Parathyroid adenoma (tissue), 2 donors: Measurements from ENCODE around the gene SPEG.

Experiments used
- H2AFZ ChIP-seq: fragments of 300-600 bp; sonication (generic); one replicate; pipeline ENCODE4 v1.7.0; 2017; ENCODE audit warnings: antibody characterized with exemption, mild to moderate bottlenecking
- H3K27ac ChIP-seq: fragments of 300-600 bp; sonication (generic); one replicate; pipeline ENCODE4 v1.7.0; 2017
- H3K27me3 ChIP-seq: fragments of 300-600 bp; sonication (generic); one replicate; pipeline ENCODE4 v1.7.0; 2017; ENCODE audit warnings: low read length; ENCODE audit not compliant: control insufficient read depth, insufficient read depth
- H3K36me3 ChIP-seq: fragments of 300-600 bp; sonication (generic); one replicate; pipeline ENCODE4 v1.7.0; 2017; ENCODE audit warnings: low read length; ENCODE audit not compliant: control insufficient read depth, insufficient read depth
- H3K4me1 ChIP-seq: fragments of 300-600 bp; sonication (generic); one replicate; pipeline ENCODE4 v1.7.0; 2017; ENCODE audit warnings: control low read depth
- H3K4me2 ChIP-seq: fragments of 300-600 bp; sonication (generic); one replicate; pipeline ENCODE4 v1.7.0; 2017; ENCODE audit warnings: low read length
- H3K4me3 ChIP-seq: fragments of 300-600 bp; sonication (generic); one replicate; pipeline ENCODE4 v1.7.0; 2017; ENCODE audit warnings: low read depth, low read length
- H3K79me2 ChIP-seq: fragments of 300-600 bp; sonication (generic); one replicate; pipeline ENCODE4 v1.7.0; 2017; ENCODE audit warnings: control low read depth
- H3K9ac ChIP-seq: fragments of 300-600 bp; sonication (generic); one replicate; pipeline ENCODE4 v1.7.0; 2017; ENCODE audit warnings: mild to moderate bottlenecking
- H3K9me3 ChIP-seq: fragments of 300-600 bp; sonication (generic); one replicate; pipeline ENCODE4 v1.7.0; 2017; ENCODE audit warnings: low read length; ENCODE audit not compliant: control insufficient read depth
- CTCF ChIP-seq: fragments of 300-600 bp; sonication (generic); IDR thresholded peaks from one replicate; pipeline ENCODE4 v1.7.0; 2017; ENCODE audit warnings: antibody characterized with exemption, mild to moderate bottlenecking
- donor health status: primary hyperparathyroidism.

SPEG gene

GRCh38 chr2:219434718-219435525 lies at the start of gene SPEG:
TSS of gene SPEG (plus strand) at chr2:219434843. CDS start at chr2:219434978, 135 bp downstream.
- Histone ChIP-seq H3K27me3 (no peaks in the 10 kb centered on the region), H3K4me3 (no peak within 1 kb of the TSS), H3K4me2 (peak within 1 kb of the TSS; percentile 57), H2AFZ (peak within 1 kb of the TSS; percentile 96), H3K9ac (no peak within 1 kb of the TSS), H3K4me1 (peaks cover 12% of the 10 kb centered on the region), H3K36me3 (no peaks in the 10 kb centered on the region), H3K9me3 (no peaks in the 10 kb centered on the region), H3K79me2 (no peaks in the 10 kb centered on the region), H3K27ac (no peak within 1 kb of the TSS)
- no peak for TF ChIP-seq CTCF

- H3K36me3 ChIP-seq: no peaks in the 10 kb centered on the region
- no peaks in the 10 kb centered on the region for H3K9me3 ChIP-seq
- no peak overlapping the region for H3K4me3 ChIP-seq
- no peaks in the 10 kb centered on the region for H3K79me2 ChIP-seq
- no peak overlapping the region for H3K9ac ChIP-seq
- H3K27me3 ChIP-seq: no peaks in the 10 kb centered on the region
- H3K27ac ChIP-seq: no peak overlapping the region
- no peak overlapping the region for H2AFZ ChIP-seq
- H3K4me1 ChIP-seq: peaks cover 3% of the 10 kb centered on the region
- H3K4me2 ChIP-seq: no peak overlapping the region
- TF ChIP-seq CTCF: no peak
Measured at GRCh38 chr2:219384859-219385258, 49.8 kb upstream of the SPEG start.

DNA sequence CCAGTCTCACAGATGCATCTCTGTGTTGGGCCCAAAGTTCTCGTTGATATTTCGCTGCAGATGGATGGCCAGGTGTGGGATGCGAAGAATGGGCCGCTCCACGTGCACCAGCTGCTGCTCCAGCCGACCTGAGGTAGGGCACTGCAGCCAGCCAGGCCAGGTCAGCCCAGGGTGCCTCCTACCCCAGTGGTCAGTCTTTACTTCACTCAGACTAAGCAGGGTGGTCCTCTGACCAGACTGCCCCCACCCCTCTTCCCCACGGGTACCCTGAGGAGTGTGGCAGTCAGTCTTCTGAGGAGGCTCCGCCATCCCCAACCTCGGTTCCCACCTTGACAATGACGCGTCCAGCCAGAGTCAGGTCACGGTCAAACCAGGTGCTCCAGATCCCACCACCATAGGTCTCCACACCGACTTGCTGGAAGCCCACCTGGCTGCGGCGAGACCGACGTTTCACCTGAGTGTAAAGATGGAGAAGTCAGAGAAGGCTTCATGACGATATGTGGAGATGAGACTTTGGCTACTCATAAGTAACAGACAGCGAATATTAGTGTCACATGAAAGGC lies 48.6 kb upstream of the SPEG start:
- Histone ChIP-seq H3K36me3 (no peaks in the 10 kb centered on the region), H3K79me2 (no peaks in the 10 kb centered on the region), H3K9me3 (no peaks in the 10 kb centered on the region), H2AFZ (no peak overlapping the region), H3K4me2 (no peak overlapping the region), H3K27ac (no peak overlapping the region), H3K27me3 (no peaks in the 10 kb centered on the region), H3K4me3 (no peak overlapping the region), H3K4me1 (peaks cover 3% of the 10 kb centered on the region), H3K9ac (no peak overlapping the region)
- TF ChIP-seq CTCF: no peak

GRCh38 chr2:219386532-219387280 lies 47.9 kb upstream of the SPEG start:
- no peaks in the 10 kb centered on the region for H3K27me3 ChIP-seq
- H3K9me3 ChIP-seq: no peaks in the 10 kb centered on the region
- peak overlapping the region; percentile 96 for H2AFZ ChIP-seq
- H3K79me2 ChIP-seq: no peaks in the 10 kb centered on the region
- H3K4me1 ChIP-seq: peaks cover 3% of the 10 kb centered on the region
- peak overlapping the region; percentile 80 for H3K4me3 ChIP-seq
- no peak for TF ChIP-seq CTCF
- H3K9ac ChIP-seq: no peak overlapping the region
- H3K36me3 ChIP-seq: no peaks in the 10 kb centered on the region
- H3K27ac ChIP-seq: peak overlapping the region; percentile 81
- H3K4me2 ChIP-seq: peak overlapping the region; percentile 83
